ENCODE data around the gene COL16A1.

Gene COL16A1

DNA sequence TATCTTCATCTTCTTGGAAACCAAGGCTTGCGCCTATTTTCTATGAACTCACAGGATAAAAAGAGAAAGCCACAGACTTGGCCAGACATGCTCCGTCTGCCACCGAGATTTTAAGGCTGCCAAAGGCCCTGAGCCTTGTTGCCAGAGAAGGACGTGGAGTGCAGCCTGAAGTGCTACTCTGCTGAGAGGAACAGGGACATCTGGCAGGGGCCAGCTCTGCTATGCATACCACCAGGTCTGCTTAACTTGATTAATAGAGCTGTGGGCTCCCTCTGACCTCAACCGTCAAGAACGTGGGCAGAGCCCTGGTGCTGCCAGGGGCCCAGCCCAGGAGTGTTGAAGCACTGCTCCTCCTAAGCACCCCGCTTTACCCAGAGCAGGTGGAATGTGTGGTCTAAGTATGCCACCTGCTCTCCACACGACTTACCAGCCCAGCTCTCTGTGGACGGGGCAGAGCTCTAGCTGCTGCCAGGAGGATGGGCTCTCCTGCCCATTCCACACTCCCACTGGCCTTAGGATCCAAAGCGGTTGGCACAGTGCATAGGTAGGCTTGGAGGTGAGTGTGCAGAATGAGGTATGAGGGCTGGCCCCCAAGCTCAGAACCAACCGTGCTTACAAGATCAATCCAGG, 75.8 kb downstream of the COL16A1 start (continued):
- no peak for TF ChIP-seq ZNF341 (tag by site-specific recombination; IDR thresholded peaks at IDR 0.05; ENCODE audit: low read depth)
- no peak for TF ChIP-seq GFI1B (tag by site-specific recombination; IDR thresholded peaks at IDR 0.05)
- no peak for TF ChIP-seq ZNF112 (tag by site-specific recombination; IDR thresholded peaks at IDR 0.05)
- TF ChIP-seq ZNF555 (tag by site-specific recombination; conservative IDR thresholded peaks at IDR 0.05) = no peak
- TF ChIP-seq ZNF404 (tag by site-specific recombination; IDR thresholded peaks at IDR 0.05) = no peak
- TF ChIP-seq IKZF3 (tag by site-specific recombination; IDR thresholded peaks at IDR 0.05) = no peak
- TF ChIP-seq ZNF571 (tag by site-specific recombination; IDR thresholded peaks at IDR 0.05) = no peak
- TF ChIP-seq ZNF48 (tag by site-specific recombination; IDR thresholded peaks at IDR 0.05) = no peak

DNA sequence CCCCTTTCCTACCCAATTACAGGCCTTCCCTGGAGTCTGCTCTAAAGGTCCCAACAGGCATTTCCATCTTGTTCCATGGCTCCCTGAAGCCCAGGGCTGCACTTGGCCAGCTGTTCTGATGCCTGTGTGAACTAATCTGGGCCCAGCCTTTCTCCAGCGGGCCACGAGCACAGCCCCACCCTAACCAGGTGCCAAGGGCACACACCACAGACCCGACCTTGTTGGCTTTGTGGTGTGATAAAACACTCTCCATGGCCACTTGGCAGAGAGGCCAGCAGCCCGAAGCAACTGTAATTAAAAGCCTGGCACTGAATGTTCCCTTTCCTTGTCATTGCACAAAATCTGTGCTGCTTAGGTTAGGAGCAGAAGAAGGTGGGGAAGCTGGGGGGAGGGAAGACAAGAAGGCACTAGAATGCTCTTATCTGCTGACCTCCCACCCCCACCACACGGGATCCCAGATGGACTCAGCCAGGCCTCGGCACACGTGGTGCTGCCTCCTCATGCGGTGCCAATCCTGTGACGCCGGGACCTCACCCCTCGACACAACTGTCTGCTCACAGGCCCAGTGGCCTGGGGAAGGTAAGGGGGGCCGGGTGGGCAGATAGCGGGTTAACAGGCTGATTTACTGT, 76.4 kb downstream of the COL16A1 start:
- Histone ChIP-seq H3K36me3 (ENCODE audit: control insufficient read depth in 2 of 2, insufficient read depth in 1 of 2, low read length in 2 of 2) (peaks cover 0 to 68% of the 10 kb centered on the region in 2 experiments; a peak in 1 of 3 replicates), H3K9me3 (ENCODE audit: control insufficient read depth, insufficient read depth, low read depth, low read length) (no peaks in the 10 kb centered on the region), H3K4me1 (ENCODE audit: control insufficient read depth, insufficient read depth, low read length) (no peaks in the 10 kb centered on the region), H3K27ac (ENCODE audit: extremely low read depth, low read depth, low read length) (no peak overlapping the region), H3K4me3 (ENCODE audit: low read depth, low read length) (no peak overlapping the region)
- ChIA-PET CTCF (interaction anchor here (1.1 kb wide), 1 partner anchor 9 kb away, joined by 11 read pairs; no protein-coding TSS in a partner anchor), POLR2A (no interaction called here)
- TF ChIP-seq ZNF473 (tag by site-specific recombination; IDR thresholded peaks at IDR 0.05) (no peak), ZNF596 (tag by site-specific recombination; IDR thresholded peaks at IDR 0.05) (no peak), YY2 (tag by site-specific recombination; IDR thresholded peaks at IDR 0.05) (no peak), ZNF488 (tag by site-specific recombination; IDR thresholded peaks at IDR 0.05) (no peak), ZNF133 (tag by site-specific recombination; IDR thresholded peaks at IDR 0.05) (no peak), ZNF600 (tag by site-specific recombination; IDR thresholded peaks at IDR 0.05) (no peak), OSR2 (tag by site-specific recombination; IDR thresholded peaks at IDR 0.05) (no peak), ZNF341 (tag by site-specific recombination; IDR thresholded peaks at IDR 0.05; ENCODE audit: low read depth) (no peak)
- TF ChIP-seq, protein P1, sequence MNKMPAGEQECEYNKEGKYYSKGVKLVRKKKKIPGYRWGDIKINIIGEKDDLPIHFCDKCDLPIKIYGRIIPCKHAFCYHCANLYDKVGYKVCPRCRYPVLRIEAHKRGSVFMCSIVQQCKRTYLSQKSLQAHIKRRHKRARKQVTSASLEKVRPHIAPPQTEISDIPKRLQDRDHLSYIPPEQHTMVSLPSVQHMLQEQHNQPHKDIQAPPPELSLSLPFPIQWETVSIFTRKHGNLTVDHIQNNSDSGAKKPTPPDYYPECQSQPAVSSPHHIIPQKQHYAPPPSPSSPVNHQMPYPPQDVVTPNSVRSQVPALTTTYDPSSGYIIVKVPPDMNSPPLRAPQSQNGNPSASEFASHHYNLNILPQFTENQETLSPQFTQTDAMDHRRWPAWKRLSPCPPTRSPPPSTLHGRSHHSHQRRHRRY (tag by site-specific recombination; IDR thresholded peaks at IDR 0.05) = no peak
- TF ChIP-seq, protein P2, sequence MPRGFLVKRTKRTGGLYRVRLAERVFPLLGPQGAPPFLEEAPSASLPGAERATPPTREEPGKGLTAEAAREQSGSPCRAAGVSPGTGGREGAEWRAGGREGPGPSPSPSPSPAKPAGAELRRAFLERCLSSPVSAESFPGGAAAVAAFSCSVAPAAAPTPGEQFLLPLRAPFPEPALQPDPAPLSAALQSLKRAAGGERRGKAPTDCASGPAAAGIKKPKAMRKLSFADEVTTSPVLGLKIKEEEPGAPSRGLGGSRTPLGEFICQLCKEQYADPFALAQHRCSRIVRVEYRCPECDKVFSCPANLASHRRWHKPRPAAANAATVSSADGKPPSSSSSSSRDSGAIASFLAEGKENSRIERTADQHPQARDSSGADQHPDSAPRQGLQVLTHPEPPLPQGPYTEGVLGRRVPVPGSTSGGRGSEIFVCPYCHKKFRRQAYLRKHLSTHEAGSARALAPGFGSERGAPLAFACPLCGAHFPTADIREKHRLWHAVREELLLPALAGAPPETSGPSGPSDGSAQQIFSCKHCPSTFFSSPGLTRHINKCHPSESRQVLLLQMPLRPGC (tag by site-specific recombination; IDR thresholded peaks at IDR 0.05) = no peak
- TF ChIP-seq, protein P3, sequence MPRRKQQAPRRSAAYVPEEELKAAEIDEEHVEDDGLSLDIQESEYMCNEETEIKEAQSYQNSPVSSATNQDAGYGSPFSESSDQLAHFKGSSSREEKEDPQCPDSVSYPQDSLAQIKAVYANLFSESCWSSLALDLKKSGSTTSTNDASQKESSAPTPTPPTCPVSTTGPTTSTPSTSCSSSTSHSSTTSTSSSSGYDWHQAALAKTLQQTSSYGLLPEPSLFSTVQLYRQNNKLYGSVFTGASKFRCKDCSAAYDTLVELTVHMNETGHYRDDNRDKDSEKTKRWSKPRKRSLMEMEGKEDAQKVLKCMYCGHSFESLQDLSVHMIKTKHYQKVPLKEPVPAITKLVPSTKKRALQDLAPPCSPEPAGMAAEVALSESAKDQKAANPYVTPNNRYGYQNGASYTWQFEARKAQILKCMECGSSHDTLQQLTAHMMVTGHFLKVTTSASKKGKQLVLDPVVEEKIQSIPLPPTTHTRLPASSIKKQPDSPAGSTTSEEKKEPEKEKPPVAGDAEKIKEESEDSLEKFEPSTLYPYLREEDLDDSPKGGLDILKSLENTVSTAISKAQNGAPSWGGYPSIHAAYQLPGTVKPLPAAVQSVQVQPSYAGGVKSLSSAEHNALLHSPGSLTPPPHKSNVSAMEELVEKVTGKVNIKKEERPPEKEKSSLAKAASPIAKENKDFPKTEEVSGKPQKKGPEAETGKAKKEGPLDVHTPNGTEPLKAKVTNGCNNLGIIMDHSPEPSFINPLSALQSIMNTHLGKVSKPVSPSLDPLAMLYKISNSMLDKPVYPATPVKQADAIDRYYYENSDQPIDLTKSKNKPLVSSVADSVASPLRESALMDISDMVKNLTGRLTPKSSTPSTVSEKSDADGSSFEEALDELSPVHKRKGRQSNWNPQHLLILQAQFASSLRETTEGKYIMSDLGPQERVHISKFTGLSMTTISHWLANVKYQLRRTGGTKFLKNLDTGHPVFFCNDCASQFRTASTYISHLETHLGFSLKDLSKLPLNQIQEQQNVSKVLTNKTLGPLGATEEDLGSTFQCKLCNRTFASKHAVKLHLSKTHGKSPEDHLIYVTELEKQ (tag by site-specific recombination; IDR thresholded peaks at IDR 0.05; ENCODE audit: borderline replicate concordance) = no peak
